HG02870 (cell line): ENCODE measurements around the gene MYL2.

Experiments
- ATAC-seq: cut with Tn5 transposase; IDR thresholded peaks from one replicate; pipeline ENCODE4 v1.9.1; 2021; ENCODE audit warnings: mild to moderate bottlenecking, moderate library complexity; ENCODE audit not compliant: unreplicated experiment

The MYL2 gene

DNA sequence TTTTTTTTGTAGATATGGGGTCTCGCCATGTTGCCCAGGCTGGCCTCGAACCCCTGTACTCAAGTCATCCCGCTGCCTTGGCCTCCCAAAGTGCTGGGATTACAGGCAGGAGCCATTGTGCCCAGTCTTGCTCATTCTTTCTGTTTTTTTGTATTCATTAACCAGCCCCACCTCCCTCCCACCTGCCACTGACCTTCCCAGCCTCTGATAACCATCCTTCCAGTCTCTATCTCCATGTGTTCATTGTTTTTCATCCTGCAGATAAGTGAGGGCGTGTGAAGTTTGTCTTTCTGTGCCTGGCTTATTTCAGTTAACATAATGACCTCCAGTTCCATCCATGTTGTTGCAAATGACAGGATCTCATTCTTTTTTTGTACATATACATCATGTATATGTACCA is 19.0 kb downstream of the MYL2 start:
- ATAC-seq = no peak

DNA sequence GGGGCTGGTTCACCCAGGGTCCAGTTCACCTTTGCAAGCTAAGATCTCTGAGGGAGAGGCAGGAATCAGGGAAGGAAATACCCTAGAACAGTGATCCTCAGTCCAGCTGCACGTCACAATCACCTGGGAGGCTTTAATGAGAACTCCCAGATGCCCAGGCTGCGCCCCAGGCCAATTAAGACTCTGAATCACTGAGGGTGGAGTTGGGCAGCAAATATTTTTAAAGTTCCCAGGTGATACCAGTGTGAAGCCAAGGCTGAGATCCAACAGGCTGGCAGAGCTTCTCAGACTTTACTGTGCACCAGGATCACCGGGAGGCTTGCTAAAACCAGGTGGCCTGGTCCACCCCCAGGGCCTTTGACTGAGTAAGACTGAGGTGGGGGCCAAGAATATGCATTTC is 23.8 kb downstream of the MYL2 start:
- ATAC-seq = no peak

DNA sequence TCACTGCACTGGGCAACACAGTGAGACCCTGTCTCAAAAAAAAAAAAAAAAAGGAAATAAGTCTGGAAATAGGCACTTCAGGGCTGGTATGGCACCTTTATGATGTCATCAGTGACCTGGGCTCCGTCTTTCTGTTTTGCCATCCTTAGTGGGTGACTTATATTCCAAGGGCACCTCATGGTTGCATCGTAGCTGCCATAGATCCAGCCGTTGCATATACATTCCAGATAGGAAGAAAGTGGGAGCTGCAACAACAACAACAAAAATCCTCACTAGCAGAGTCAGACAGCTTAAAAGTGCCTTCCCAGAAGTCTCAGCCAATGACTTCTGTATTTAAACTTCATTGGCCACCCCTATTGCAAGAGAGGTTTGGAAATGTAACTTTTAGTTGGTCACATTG is 26.4 kb downstream of the MYL2 start:
- ATAC-seq = no peak

DNA sequence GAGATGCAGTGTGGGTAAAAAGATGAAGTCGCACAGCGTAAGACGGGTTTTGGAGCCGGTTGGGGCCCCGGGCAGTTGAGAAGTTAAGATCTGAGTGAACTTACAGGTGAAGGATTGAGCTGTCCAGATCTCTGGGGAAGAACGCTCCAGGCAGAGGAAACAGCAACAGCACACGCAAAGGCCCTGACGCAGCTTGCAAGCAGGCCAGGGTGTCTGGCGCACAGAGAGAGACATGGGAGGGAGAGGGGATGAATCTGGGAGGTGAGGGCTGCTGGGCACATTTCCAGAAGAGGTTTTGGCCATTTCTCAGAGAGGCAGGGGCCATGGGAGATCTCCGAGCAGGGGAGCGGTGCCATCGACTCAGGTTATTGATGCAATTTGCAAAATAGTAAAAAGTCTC is 31.0 kb downstream of the MYL2 start:
- no peak for ATAC-seq

DNA sequence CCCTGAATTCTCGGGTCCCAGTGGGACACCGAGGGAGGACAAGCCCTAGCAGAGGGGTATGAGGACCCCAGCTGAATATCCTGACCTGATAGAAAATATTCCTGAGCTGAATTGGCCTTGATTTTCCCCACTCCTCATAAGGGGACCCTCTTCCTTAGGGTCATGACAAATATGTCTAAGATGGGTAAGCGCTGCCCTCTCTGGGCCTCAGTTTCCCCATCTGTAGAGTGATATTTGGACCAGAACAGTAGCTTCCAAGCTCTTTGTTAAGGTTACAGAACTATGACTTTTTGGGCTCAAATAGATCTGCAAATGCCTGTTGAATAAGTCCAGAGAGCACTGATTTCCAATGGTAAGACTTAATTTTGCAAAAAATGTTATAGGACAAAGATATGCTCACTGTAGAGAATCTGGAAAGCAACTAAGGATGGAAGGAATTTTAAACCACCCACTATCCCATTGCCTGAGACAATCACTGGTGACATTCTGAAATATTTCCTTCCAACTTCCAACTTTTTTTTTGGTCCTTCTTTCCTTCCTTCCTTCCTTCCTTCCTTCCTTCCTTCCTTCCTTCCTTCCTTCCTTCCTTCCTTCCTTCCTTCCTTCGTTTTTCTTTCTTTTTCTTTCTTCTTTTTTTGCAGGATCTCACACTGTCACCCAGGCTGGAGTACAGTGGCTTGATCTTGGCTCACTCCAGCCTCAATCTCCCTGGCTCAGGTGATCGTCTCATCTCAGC is 32.0 kb downstream of the MYL2 start:
- no peak for ATAC-seq

DNA sequence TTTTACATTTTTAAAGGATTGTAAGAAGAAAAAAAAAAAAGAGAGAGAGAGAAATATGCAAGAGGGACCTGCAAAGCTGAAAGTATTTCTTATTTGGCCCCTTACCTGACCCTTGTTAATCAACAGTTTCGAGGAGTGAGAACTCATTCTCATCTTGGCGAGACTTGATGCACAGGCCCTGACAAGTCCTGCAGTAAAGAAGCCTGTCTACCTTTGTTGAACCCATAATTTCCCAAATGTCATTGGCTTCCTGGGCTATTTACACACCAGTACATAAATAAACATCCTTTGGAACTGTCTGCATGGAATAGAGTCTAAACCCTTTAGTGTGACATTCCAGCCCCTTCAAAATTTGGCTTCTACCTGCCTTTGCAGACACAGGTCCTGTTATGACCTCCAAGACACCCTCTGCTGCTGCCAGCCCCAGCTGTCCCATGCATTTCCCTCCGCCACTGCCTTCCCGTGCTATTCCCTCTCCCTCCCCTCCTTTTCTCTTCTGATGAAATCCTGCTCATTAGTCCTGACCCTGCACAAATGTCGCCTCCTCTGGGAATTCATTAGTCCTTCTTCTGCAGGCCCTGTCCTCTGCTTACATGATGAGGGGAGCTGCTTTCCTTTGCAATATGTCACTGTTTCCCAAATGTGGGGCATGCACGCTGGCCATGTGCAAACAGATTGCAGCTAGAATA is 35.1 kb downstream of the MYL2 start:
- no peak for ATAC-seq

DNA sequence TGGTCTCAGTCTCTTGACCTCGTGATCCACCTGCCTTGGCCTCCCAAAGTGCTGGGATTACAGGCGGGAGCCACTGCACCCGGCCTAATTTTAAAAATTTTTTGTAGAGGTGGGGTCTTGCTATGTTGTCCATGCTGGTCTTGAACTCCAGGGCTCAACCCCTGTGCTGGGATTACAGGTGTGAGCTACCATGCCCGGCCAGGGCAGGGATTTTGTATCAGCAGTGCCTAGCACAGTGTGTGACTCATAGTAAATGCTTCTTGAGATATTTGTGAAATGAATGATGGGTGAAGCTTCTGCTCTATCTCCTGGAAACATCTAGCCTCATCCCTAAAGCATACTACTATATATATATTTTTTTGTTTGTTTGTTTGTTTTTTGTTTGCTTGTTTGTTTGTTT is 37.1 kb downstream of the MYL2 start:
- ATAC-seq = no peak

DNA sequence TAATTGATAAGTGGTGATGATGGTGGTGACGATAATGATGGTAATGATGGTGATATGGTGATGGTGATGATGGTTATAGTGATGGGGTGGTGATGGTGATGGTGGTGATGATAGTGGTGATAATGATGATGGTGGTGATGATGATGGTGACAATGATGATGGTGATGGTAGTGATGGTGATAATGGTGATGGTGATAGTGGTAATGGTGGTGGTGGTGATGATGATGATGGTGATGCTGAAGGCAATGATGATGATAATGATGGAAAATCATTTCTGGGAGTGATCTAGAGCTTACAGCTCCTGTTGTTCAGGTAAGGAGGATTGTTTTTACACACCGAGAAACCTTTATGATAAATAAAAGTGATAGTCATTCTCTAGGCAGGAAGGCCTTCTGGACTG is 39.7 kb downstream of the MYL2 start:
- ATAC-seq = no peak

DNA sequence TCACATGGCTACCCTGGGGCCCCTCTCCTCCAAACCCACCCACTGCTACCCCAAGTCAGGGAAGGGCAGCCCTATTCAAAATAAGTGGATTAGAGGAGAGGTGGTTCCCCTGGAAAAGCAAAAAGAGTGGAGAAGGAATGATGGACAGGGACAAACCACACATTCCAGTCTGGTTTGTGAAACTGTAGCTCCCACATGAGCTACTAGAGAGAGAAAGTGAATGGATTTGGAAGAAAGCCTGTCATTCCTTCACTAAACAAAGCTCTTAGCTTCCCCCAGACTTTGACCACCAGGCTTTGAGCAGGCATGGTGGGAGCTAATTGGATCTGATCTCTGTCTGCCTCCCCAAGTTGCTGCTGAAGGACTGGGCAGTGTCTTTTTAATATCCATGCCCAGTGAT is 45.6 kb downstream of the MYL2 start:
- ATAC-seq = no peak

DNA sequence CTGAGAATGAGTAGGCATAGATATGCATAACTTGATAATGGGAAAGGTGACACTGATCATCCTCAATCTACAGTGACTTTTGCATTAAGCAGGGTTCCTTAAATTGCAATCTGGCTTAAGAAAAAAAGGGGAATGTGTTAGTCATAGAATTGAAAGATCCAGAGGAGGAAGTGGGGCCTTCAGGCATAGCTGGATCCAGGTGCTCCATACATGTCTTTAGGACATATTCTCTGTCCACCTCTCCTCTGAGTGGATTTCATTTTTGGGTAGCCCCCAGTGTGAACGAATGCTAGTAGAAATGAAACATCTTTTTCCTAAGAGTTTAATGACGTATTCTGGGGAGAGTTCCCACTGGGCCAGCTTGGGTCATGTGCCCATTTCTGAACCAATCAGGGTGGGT is 46.0 kb downstream of the MYL2 start:
- no peak for ATAC-seq

DNA sequence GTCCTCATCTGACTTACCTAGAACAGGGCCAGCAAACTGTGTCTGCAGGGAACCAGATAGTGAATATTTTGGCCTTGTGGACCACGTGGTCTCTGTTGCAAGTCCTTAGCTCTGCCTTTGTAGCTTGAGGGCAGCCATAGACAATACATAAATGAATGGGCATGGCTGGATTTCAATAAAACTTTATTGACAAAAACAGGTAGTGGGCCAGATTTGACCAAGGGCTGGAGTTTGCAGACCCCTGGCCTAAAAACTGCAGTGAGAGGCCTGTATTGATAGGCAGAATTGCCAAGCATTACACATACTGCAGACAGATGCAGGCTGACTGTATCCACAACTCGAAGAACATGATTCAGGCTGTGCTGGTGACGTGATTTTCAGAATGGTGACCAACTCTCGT is 48.3 kb downstream of the MYL2 start:
- no peak for ATAC-seq

DNA sequence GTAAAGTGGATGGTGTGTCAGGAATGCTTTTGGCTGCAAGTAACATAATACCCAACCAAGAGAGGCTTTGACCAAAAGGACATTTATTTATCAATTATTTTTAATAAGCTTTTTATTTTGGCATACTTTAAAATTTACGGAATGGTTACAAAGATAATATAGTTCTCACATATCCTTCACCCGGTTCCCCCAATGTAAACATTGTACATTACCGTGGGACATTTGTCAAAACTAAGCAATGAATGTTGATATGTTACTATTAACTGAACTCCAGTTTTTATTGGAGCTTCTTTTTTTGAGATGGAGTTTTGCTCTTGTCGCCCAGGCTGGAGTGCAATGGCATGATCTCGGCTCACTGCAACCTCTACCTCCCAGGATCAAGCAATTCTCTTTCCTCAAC is 50.6 kb downstream of the MYL2 start:
- no peak for ATAC-seq

DNA sequence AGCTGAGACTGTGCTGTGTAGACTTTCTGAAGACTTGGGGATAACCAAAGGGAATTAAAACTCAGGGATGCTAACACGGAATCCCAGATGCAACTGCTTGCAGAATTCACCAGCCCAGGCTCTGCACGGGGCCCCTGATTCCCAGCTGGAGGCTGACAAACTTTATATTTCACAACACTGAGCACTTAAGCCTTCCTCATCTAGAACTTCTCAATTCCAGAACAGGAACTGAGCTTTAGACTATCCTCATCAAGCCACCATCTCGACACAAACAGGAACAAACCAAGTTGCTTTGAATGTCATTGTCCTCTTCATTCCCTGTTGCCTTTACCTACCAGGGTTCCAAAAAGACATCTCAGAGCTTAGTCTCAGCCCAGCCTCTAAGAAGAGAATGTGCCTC is 51.4 kb downstream of the MYL2 start:
- ATAC-seq = no peak

DNA sequence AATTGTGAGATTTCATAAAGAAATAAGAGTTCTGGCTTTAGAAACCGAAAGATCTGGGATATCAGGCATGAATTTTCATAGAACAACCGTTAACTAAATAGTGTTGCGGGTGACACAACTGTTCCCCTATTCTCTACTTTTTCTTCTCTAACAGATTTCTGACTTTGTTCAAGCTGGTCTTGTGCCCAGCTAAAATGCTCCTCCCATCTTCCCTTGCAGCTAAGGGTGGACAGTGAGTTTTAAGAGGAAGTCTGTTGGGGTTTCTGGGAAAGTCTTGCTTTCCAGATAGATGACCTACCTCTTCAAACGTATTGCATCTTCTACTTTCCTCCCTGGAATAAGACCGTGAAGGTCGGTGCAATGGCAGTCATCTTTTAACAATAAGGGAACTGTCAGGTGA is 54.9 kb downstream of the MYL2 start:
- ATAC-seq = no peak

DNA sequence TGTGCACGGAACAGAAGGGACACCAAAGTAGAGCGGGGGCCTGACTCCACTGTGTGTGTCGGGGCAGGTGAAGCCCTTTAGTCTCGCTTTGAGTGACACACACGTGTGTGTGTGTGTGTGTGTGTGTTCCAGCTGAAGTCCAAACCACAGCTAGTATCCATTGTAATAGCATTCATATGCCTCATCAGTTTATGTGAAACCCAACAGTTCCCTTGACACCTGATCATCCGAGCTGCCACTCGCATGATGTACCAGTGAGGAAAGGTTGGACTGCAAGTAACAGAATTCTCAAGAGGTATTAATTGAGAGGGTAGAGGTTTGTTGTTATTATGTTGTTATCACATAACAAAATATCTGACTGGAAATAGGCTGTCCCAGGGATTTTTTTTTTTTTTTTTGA is 57.2 kb downstream of the MYL2 start:
- ATAC-seq = no peak

DNA sequence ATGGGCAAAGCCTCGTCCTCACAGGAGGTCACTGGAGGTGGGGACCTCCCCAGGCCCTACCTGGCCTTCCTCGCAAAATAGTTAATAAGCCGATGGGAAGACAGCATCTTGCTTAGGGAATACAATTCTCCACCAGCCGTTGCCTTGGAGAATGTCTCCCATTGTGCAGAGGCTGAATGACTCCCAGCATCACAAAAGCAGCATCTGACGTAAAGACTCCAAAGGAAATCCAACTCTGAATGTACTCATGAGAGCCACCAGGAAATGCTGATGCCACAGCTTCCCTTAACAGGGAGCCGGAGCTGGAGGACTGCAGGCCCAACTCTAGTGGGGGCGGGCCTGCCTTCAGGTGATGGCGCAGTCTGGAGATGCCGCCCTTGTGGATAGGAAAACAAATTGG is 58.0 kb downstream of the MYL2 start:
- ATAC-seq = no peak

DNA sequence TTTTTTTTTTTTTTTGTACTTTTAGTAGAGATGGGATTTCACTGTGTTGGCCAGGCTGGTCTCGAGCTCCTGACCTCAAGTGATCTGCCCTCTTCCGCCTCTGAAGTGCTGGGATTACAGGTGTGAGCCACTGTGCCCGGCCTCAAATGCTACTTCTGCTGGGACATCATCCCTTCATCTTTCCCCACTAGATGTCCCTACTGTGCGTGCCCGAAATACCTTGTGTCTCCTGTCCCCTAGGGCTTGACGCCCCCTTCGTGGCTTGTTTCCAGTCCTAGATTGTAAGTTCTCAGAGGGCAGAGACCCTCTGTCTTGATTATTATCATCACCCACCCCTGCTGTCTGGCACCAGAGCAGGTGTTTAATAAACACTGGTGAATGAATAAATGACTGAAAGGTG is 58.6 kb downstream of the MYL2 start:
- no peak for ATAC-seq
